Lung (tissue), 12 donors: ENCODE measurements around the gene CLSTN2. TPM values are rescaled to one million over a fixed set of nuclear protein-coding genes. Genes with fewer than 3 reads are reported as not detected.
A peak's percentile ranks its signal among the peaks of the same experiment; 100 is the strongest.

ENCODE experiments used
- ATAC-seq: fragments of 200-7000 bp; cut with Tn5 transposase; one replicate; pipeline ENCODE4 v1.9.1; 2020; ENCODE audit warnings: moderate number of reproducible peaks; ENCODE audit not compliant: insufficient read depth, low FRiP score
- DNase-seq, 3 donors: peaks; one replicate each; pipeline ENCODE4 v3.0.0-alpha.2; 2013 to 2017
- H3K27ac ChIP-seq, 2 donors: one replicate each; pipeline ENCODE4 v1.5.1; 2013; ENCODE audit warnings: mild to moderate bottlenecking in 2 of 2, moderate library complexity in 2 of 2, control low read depth in 1 of 2, inconsistent platforms in 1 of 2, low read depth in 1 of 2, low read length in 1 of 2
- H3K27me3 ChIP-seq, 3 donors: one replicate each; pipeline ENCODE4 v1.5.1; 2013; ENCODE audit warnings: low read length in 2 of 3; ENCODE audit not compliant: control insufficient read depth in 3 of 3, insufficient read depth in 3 of 3
- H3K36me3 ChIP-seq, 4 donors: one replicate each; pipeline ENCODE4 v1.5.1; 2013; ENCODE audit warnings: low read length in 4 of 4, mild to moderate bottlenecking in 1 of 4, moderate library complexity in 1 of 4; ENCODE audit not compliant: control insufficient read depth in 4 of 4, insufficient read depth in 4 of 4
- H3K4me1 ChIP-seq, 5 donors: one replicate each; pipeline ENCODE4 v1.5.1; 2013; ENCODE audit warnings: low read length in 5 of 5, mild to moderate bottlenecking in 2 of 5, moderate library complexity in 1 of 5; ENCODE audit not compliant: control insufficient read depth in 5 of 5, insufficient read depth in 5 of 5
- H3K4me3 ChIP-seq: one replicate; pipeline ENCODE4 v1.5.1; 2013; ENCODE audit warnings: mild to moderate bottlenecking, control low read depth, moderate library complexity
- H3K9ac ChIP-seq, 2 donors: one replicate each; pipeline ENCODE4 v1.5.1; 2013; ENCODE audit warnings: low read length in 2 of 2, control low read depth in 1 of 2; ENCODE audit not compliant: insufficient read depth in 1 of 2
- H3K9me3 ChIP-seq, 4 donors: one replicate each; pipeline ENCODE4 v1.5.1; 2013; ENCODE audit warnings: low read length in 3 of 4, mild to moderate bottlenecking in 1 of 4, moderate library complexity in 1 of 4; ENCODE audit not compliant: control insufficient read depth in 4 of 4, insufficient read depth in 3 of 4
- CTCF ChIP-seq: IDR thresholded peaks from 2 replicates; pipeline ENCODE4 v1.5.1; 2012; ENCODE audit warnings: mild to moderate bottlenecking; ENCODE audit errors: control extremely low read depth, extremely low read depth
- WGBS, 2 donors: extraction: QIAGEN DNeasy Blood & Tissue Kit; methylation state at CpG; one replicate each; pipeline ENCODE4 v1.1.7; 2013; 5-methylcytosine and 5-hydroxymethylcytosine counted together
- polyA plus RNA-seq, 2 donors: library from polyadenylated mRNA; stranded (reverse); fragments of 200-250 nt; gene quantifications; one replicate each; pipeline ENCODE4 v1.2.1, GENCODE V29; 2013
- total RNA-seq, 2 donors: library from RNA; depleted of rRNA in 1 of 2; stranded (reverse); fragments of >200 nt in 1 of 2; gene quantifications; one replicate each; pipeline ENCODE4 v1.2.1, GENCODE V29; 2014 to 2021
- donor health status: control.
- donor health status: control.
- donor health status: Bipolar disorder and iron deficiency.
- donor health status: healthy.
- donor health status: DM: yes; HTN: yes; CAD: no.

Gene CLSTN2
- total and polyA plus RNA-seq, 4 donors, result 0.07 to 2.4 (median 1.3) TPM

GRCh38 chr3:139933766-139934165 is 1.2 kb upstream of the CLSTN2 start:
- Histone ChIP-seq H3K9me3 (peaks cover 0 to 3% (median 0%) of the 10 kb centered on the region in 4 donors), H3K9ac (no peak overlapping the region), H3K27me3 (peaks cover 7 to 32% (median 18%) of the 10 kb centered on the region in 3 donors), H3K27ac (no peak overlapping the region), H3K36me3 (no peaks in the 10 kb centered on the region), H3K4me3 (no peak overlapping the region), H3K4me1 (peaks cover 0 to 20% (median 11%) of the 10 kb centered on the region in 5 donors)
- no peak for TF ChIP-seq CTCF
- WGBS, 2 donors, result 20 to 21% methylated on average over 2 of the region's 2 CpGs
- DNase-seq (peak in 1 of 3 donors; percentile 3), ATAC-seq (no peak)

GRCh38 chr3:139934613-139935015 is 371 bp upstream of the CLSTN2 start:
- Histone ChIP-seq H3K9ac (no peak overlapping the region), H3K36me3 (no peaks in the 10 kb centered on the region), H3K4me1 (peaks cover 0 to 20% (median 11%) of the 10 kb centered on the region in 5 donors), H3K9me3 (peaks cover 0 to 3% (median 0%) of the 10 kb centered on the region in 4 donors), H3K27me3 (peaks cover 7 to 32% (median 22%) of the 10 kb centered on the region in 3 donors), H3K4me3 (no peak overlapping the region), H3K27ac (no peak overlapping the region)
- no peak for TF ChIP-seq CTCF
- DNase-seq (peak; percentile 62 to 71 (median 67)), ATAC-seq (no peak)
- WGBS, 2 donors, result 1 to 3% methylated on average over 20 to 25 of the region's 25 CpGs

GRCh38 chr3:139935866-139936817 is 1.2 kb downstream of the CLSTN2 start:
- Histone ChIP-seq H3K9me3 (peaks cover 0 to 3% (median 0%) of the 10 kb centered on the region in 4 donors), H3K36me3 (no peaks in the 10 kb centered on the region), H3K27me3 (peaks cover 7 to 32% (median 22%) of the 10 kb centered on the region in 3 donors), H3K4me3 (no peak overlapping the region), H3K9ac (no peak overlapping the region), H3K27ac (no peak overlapping the region), H3K4me1 (peaks cover 0 to 20% (median 11%) of the 10 kb centered on the region in 5 donors)
- DNase-seq, result peak; percentile 49 to 62 (median 60)
- TF ChIP-seq CTCF, result no peak
- WGBS, 2 donors, result 2 to 4% methylated on average over 42 of the region's 42 CpGs
- ATAC-seq, result no peak
